Measurements from ENCODE around the gene DOHH.

DNA sequence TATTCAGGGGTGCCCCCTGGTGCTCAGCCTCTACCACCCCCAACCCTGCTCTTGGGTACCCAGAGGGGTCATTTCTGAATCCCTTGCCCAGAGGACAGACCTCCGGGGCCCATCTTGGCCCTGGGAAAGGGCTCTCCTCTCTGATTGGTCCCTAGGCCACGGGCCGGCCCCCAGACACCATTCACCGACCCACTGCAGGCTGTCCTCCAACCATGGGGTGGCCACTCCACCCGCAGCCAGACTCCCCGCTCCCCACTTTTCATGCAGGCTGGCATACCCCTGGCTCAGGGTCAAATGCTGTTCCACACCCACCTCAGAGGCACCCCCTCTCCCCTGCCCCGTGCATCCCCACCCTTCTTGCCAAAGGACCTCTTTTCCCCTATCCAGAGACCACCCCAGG lies 34.9 kb downstream of the DOHH start:
- TF ChIP-seq CTCF (IDR thresholded peaks at IDR 0.05 in 8 of 11, conservative IDR thresholded peaks at IDR 0.05 in 3 of 11) (no peak), POLR2AphosphoS5 (IDR thresholded peaks at IDR 0.05) (no peak), POLR2A (IDR thresholded peaks at IDR 0.05) (no peak)
